Spleen (tissue), 7 donors: ENCODE data around the gene NECAB2.

Source experiments
- POLR2A ChIP-seq, 3 donors: fragments of 450-650 bp; IDR thresholded peaks; one replicate each; pipeline ENCODE4 v1.5.1; 2017; ENCODE audit warnings: antibody characterized with exemption in 3 of 3, mild to moderate bottlenecking in 1 of 3
- POLR2AphosphoS5 ChIP-seq, 3 donors: sonication (generic); formaldehyde crosslinking; IDR thresholded peaks; one replicate each; pipeline ENCODE4 v1.5.1; 2017; ENCODE audit warnings: antibody characterized with exemption in 3 of 3
- TF ChIP-seq, protein P1 (sequence below), 11 experiments: fragments of 200-600 bp in 7 of 11; fragments of 450-650 bp in 4 of 11; sonication (generic) in 4 of 11; IDR thresholded peaks in 8 of 11; conservative IDR thresholded peaks in 3 of 11; 1 replicate in 7 of 11; 2 replicates in 4 of 11; pipeline versions ENCODE4 v1.4.0 to v1.8.0; 2016 to 2021; ENCODE audit warnings: antibody characterized with exemption in 11 of 11, inconsistent platforms in 4 of 11, mild to moderate bottlenecking in 1 of 11
- donor health status: DM: no; HTN: no; CAD: no; lungs with moderate emphysema.
- donor health status: DM: no; HTN: no; CAD: no.
- donor health status: DM: no; HTN: no; CAD: no.

DNA sequence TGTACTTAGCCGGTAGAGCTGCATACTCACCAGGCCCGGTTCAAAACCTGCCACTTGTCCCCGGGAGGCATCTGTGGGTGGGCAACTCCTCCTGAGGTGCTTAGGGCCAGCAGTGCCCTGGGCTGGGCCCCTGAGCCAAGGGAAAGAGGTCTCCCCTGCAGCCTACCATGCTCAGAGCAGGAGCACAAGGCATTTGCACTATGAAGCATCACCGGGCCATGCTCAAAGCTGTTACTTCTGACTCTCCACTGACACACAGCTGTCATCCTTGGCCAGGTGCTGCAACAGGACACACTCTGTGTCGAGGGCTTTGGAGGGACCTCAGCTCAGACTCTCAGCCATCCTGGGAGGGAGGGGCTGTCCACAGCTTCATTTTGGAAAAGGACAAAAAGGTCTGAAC is 37.3 kb downstream of the NECAB2 start:
- TF ChIP-seq, protein P1, sequence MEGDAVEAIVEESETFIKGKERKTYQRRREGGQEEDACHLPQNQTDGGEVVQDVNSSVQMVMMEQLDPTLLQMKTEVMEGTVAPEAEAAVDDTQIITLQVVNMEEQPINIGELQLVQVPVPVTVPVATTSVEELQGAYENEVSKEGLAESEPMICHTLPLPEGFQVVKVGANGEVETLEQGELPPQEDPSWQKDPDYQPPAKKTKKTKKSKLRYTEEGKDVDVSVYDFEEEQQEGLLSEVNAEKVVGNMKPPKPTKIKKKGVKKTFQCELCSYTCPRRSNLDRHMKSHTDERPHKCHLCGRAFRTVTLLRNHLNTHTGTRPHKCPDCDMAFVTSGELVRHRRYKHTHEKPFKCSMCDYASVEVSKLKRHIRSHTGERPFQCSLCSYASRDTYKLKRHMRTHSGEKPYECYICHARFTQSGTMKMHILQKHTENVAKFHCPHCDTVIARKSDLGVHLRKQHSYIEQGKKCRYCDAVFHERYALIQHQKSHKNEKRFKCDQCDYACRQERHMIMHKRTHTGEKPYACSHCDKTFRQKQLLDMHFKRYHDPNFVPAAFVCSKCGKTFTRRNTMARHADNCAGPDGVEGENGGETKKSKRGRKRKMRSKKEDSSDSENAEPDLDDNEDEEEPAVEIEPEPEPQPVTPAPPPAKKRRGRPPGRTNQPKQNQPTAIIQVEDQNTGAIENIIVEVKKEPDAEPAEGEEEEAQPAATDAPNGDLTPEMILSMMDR (IDR thresholded peaks at IDR 0.05 in 8 of 11, conservative IDR thresholded peaks at IDR 0.05 in 3 of 11) = no peak
- TF ChIP-seq POLR2A (IDR thresholded peaks at IDR 0.05) (no peak), POLR2AphosphoS5 (IDR thresholded peaks at IDR 0.05) (no peak)
